HG02763 (cell line): ENCODE measurements around the gene RPL3.
"Not testable (repeated sequence)": the region's sequence is repeated elsewhere in the genome, so short reads cannot be mapped to it uniquely, and the experiment has no call there.

ENCODE experiments used
- ATAC-seq: cut with Tn5 transposase; IDR thresholded peaks from one replicate; pipeline ENCODE4 v1.9.1; 2021; ENCODE audit warnings: mild to moderate bottlenecking, moderate library complexity; ENCODE audit not compliant: unreplicated experiment

RPL3 gene

GRCh38 chr22:39319284-39320022, at the start of gene RPL3:
Gene RPL3 (minus strand): TSS chr22:39319623. CDS start chr22:39319597, 26 bp downstream.
- peak; percentile 89 for ATAC-seq

GRCh38 chr22:39369186-39369585, 49.8 kb upstream of the RPL3 start:
- ATAC-seq: no peak

- ATAC-seq: no peak
Measured at GRCh38 chr22:39368461-39368911, 49.1 kb upstream of the RPL3 start.

GRCh38 chr22:39367035-39367434, 47.6 kb upstream of the RPL3 start:
- ATAC-seq: no peak

- ATAC-seq: no peak
Measured at GRCh38 chr22:39365492-39365780, 46.0 kb upstream of the RPL3 start.

- no peak for ATAC-seq
Measured at GRCh38 chr22:39364714-39365491, 45.5 kb upstream of the RPL3 start.

GRCh38 chr22:39363751-39364515, 44.5 kb upstream of the RPL3 start:
- ATAC-seq: no peak

- no peak for ATAC-seq
Measured at GRCh38 chr22:39362932-39363331, 43.5 kb upstream of the RPL3 start.

GRCh38 chr22:39362271-39362670, 42.8 kb upstream of the RPL3 start:
- ATAC-seq: no peak

- no peak for ATAC-seq
Measured at GRCh38 chr22:39361496-39361895, 42.1 kb upstream of the RPL3 start.

GRCh38 chr22:39360674-39361413, 41.4 kb upstream of the RPL3 start:
- ATAC-seq: no peak

- no peak for ATAC-seq
Measured at GRCh38 chr22:39360242-39360641, 40.8 kb upstream of the RPL3 start.

GRCh38 chr22:39359659-39360195, 40.3 kb upstream of the RPL3 start:
- ATAC-seq: no peak

GRCh38 chr22:39358197-39358596, 38.8 kb upstream of the RPL3 start:
- ATAC-seq: not testable (repeated sequence)

GRCh38 chr22:39357110-39358108, 38.0 kb upstream of the RPL3 start:
- ATAC-seq: not testable (repeated sequence)

GRCh38 chr22:39356464-39356863, 37.0 kb upstream of the RPL3 start:
- no peak for ATAC-seq

GRCh38 chr22:39355805-39356204, 36.4 kb upstream of the RPL3 start:
- ATAC-seq: not testable (repeated sequence)

- ATAC-seq: no peak
Measured at GRCh38 chr22:39355080-39355479, 35.7 kb upstream of the RPL3 start.

GRCh38 chr22:39353346-39353745, 33.9 kb upstream of the RPL3 start:
- ATAC-seq: no peak
